SU-DHL-6 (cell line): ENCODE measurements around the gene DRD3.

ENCODE experiments used
- H2AFZ ChIP-seq: fragments of 200-600 bp; sonication (generic); 2 replicates; pipeline ENCODE4 v1.6.1; 2014; ENCODE audit warnings: low read depth, mild to moderate bottlenecking, moderate library complexity, mixed read lengths, antibody characterized with exemption, low read length; ENCODE audit not compliant: severe bottlenecking
- H3F3A ChIP-seq: fragments of 200-600 bp; shearing (Covaris generic); 2 replicates; pipeline ENCODE4 v1.6.0; 2016; ENCODE audit warnings: antibody characterized with exemption, mild to moderate bottlenecking; ENCODE audit not compliant: insufficient read depth
- H3K27ac ChIP-seq: fragments of 200-600 bp; sonication (generic); 2 replicates; pipeline ENCODE4 v1.5.1; 2016; ENCODE audit warnings: low read depth, mild to moderate bottlenecking, low read length, moderate library complexity, mixed read lengths
- H3K27me3 ChIP-seq: fragments of 200-600 bp; sonication (generic), shearing (Covaris generic); 2 replicates; pipeline ENCODE4 v1.6.0; 2014; ENCODE audit warnings: mild to moderate bottlenecking, low read length
- H3K36me3 ChIP-seq: fragments of 200-600 bp; sonication (generic); 2 replicates; pipeline ENCODE4 v1.6.1; 2014; ENCODE audit warnings: mild to moderate bottlenecking, low read length, mixed read lengths
- H3K4me2 ChIP-seq: fragments of 300-600, 200-600 bp; shearing (Covaris generic), sonication (generic); 2 replicates; pipeline ENCODE4 v1.6.0; 2014; ENCODE audit warnings: low read length, low read depth, mild to moderate bottlenecking; ENCODE audit not compliant: poor library complexity, severe bottlenecking
- H3K4me3 ChIP-seq: fragments of 200-600 bp; sonication (generic); 2 replicates; pipeline ENCODE4 v1.5.1; 2014; ENCODE audit warnings: antibody characterized with exemption, low read length, mild to moderate bottlenecking, mixed read lengths; ENCODE audit not compliant: insufficient read depth, poor library complexity, severe bottlenecking
- H3K79me2 ChIP-seq: fragments of 200-600 bp; sonication (generic); 2 replicates; pipeline ENCODE4 v1.6.1; 2014; ENCODE audit warnings: mild to moderate bottlenecking, low read length, moderate library complexity; ENCODE audit not compliant: insufficient read depth
- H3K9ac ChIP-seq: fragments of 200-600 bp; sonication (generic); 2 replicates; pipeline ENCODE4 v1.7.0; 2014; ENCODE audit warnings: mild to moderate bottlenecking, low read length
- H3K9me2 ChIP-seq: fragments of 200-600 bp; sonication (generic); replicated peaks from 2 replicates; pipeline ENCODE4 v1.6.1; 2014; ENCODE audit warnings: low read length; ENCODE audit not compliant: insufficient read depth
- H3K9me3 ChIP-seq: fragments of 200-600 bp; sonication (generic); 2 replicates; pipeline ENCODE4 v1.6.1; 2014; ENCODE audit warnings: low read length, mixed read lengths; ENCODE audit not compliant: insufficient read depth
- H4K20me1 ChIP-seq: fragments of 200-600 bp; sonication (generic); 2 replicates; pipeline ENCODE4 v1.6.1; 2014; ENCODE audit warnings: low read depth, mild to moderate bottlenecking, antibody characterized with exemption, low read length, moderate library complexity, mixed read lengths
- EZH2phosphoT487 ChIP-seq: fragments of 200-600 bp; sonication (generic), shearing (Covaris generic); conservative IDR thresholded peaks from 2 replicates; pipeline ENCODE4 v1.6.1; 2018; ENCODE audit warnings: mild to moderate bottlenecking, antibody characterized with exemption, low read length, moderate library complexity, mixed read lengths
- TF ChIP-seq, protein P1 (sequence below): fragments of 200-600 bp; sonication (generic); IDR thresholded peaks from one replicate; pipeline ENCODE4 v1.5.1; 2017; ENCODE audit warnings: antibody characterized with exemption, mild to moderate bottlenecking, low read length, moderate library complexity; ENCODE audit not compliant: insufficient read depth, poor library complexity, severe bottlenecking

Gene DRD3

DNA sequence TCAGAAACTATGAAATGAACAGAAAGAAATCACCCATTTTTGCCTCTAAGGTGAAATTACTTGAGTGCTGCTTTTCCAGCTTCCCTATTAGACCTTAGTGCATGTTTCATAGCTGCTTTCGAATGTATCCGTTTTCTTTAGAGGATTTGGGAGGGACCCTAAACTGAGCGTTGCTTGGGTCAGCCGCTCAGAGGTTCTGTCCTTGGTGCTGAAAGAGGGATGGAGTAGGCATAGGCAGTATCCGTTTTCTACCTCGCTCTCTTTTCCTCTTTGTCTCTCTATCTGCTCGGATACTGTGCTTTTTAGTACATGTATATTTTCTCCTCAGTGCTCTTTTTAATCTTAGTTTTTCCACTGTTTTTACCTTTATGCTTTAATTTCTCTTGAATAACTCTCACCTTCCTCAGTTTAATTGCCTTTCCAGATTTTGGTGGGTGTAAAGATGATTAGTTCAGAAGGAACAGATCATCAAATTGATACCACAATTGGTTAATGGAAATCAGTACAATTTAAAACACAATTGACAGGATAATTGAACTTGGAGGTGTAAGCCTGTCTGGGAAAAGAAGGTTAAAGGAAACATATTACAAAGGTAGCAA lies at the start of gene DRD3:
TSS of gene DRD3 (minus strand) at position 283 of the 599 bp plus-strand sequence. CDS start 7,060 bp downstream, outside the sequence.
- H3K4me3 ChIP-seq: no peak within 1 kb of the TSS
- TF ChIP-seq, protein P1, sequence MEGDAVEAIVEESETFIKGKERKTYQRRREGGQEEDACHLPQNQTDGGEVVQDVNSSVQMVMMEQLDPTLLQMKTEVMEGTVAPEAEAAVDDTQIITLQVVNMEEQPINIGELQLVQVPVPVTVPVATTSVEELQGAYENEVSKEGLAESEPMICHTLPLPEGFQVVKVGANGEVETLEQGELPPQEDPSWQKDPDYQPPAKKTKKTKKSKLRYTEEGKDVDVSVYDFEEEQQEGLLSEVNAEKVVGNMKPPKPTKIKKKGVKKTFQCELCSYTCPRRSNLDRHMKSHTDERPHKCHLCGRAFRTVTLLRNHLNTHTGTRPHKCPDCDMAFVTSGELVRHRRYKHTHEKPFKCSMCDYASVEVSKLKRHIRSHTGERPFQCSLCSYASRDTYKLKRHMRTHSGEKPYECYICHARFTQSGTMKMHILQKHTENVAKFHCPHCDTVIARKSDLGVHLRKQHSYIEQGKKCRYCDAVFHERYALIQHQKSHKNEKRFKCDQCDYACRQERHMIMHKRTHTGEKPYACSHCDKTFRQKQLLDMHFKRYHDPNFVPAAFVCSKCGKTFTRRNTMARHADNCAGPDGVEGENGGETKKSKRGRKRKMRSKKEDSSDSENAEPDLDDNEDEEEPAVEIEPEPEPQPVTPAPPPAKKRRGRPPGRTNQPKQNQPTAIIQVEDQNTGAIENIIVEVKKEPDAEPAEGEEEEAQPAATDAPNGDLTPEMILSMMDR: no peak
- no peak within 1 kb of the TSS for H2AFZ ChIP-seq
- H3K27ac ChIP-seq: no peak within 1 kb of the TSS
- H3K9me2 ChIP-seq: no peaks in the 10 kb centered on the region
- H3K9ac ChIP-seq: no peak within 1 kb of the TSS
- H4K20me1 ChIP-seq: no peaks in the 10 kb centered on the region
- no peak within 1 kb of the TSS for H3K4me2 ChIP-seq
- H3K27me3 ChIP-seq: no peaks in the 10 kb centered on the region
- no peaks in the 10 kb centered on the region for H3K36me3 ChIP-seq
- H3K9me3 ChIP-seq: no peaks in the 10 kb centered on the region
- no peaks in the 10 kb centered on the region for H3K79me2 ChIP-seq
- no peaks in the 10 kb centered on the region for H3F3A ChIP-seq

DNA sequence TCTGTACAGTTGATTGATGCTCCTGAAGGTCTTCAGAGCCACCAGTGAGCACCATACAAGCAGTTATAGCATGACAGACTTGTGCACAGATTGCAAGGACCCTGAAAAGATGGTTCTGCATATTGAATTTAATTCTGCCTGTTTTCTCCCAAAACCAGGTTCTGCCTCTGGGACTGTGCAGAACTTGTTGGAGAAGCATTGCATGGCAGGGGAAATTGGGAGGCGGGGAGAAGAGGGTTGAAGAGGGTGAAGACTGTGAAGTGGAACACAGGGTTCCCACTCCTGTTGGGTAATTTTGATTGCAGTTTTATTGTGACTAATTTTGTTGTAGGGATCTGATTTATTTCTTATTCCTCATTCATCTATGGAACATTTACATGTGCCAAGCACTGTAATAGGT lies 48.2 kb upstream of the DRD3 start:
- H3K27ac ChIP-seq: no peak overlapping the region
- H3K9ac ChIP-seq: no peak overlapping the region
- H2AFZ ChIP-seq: no peak overlapping the region
- H3K36me3 ChIP-seq: peaks cover 3% of the 10 kb centered on the region; the same call in 1 of the 2 replicates
- H3K79me2 ChIP-seq: no peaks in the 10 kb centered on the region
- no peaks in the 10 kb centered on the region for H3K27me3 ChIP-seq
- H3K4me3 ChIP-seq: no peak overlapping the region
- H3F3A ChIP-seq: peaks cover 4% of the 10 kb centered on the region; the same call in 1 of the 2 replicates
- H3K4me2 ChIP-seq: no peak overlapping the region
- peaks cover 18% of the 10 kb centered on the region; the same call in 1 of the 2 replicates for H3K9me3 ChIP-seq
- TF ChIP-seq EZH2phosphoT487: no peak
- TF ChIP-seq, protein P1: no peak
- H4K20me1 ChIP-seq: no peaks in the 10 kb centered on the region
- no peaks in the 10 kb centered on the region for H3K9me2 ChIP-seq

- Histone ChIP-seq H3K36me3 (peaks cover 3% of the 10 kb centered on the region; the same call in 1 of the 2 replicates), H3K4me3 (no peak overlapping the region), H3K9ac (no peak overlapping the region), H3K79me2 (no peaks in the 10 kb centered on the region), H3K9me3 (peaks cover 18% of the 10 kb centered on the region; the same call in 1 of the 2 replicates), H3K27me3 (no peaks in the 10 kb centered on the region), H4K20me1 (no peaks in the 10 kb centered on the region), H2AFZ (no peak overlapping the region), H3F3A (peaks cover 4% of the 10 kb centered on the region; the same call in 1 of the 2 replicates), H3K27ac (no peak overlapping the region), H3K9me2 (no peaks in the 10 kb centered on the region), H3K4me2 (no peak overlapping the region)
- TF ChIP-seq EZH2phosphoT487: no peak
- TF ChIP-seq, protein P1: no peak
These were observed 47.5 kb upstream of the DRD3 start for GRCh38 chr3:114226313-114226712.
